Measurements from ENCODE around the gene RAB31. TPM values are rescaled to one million over a fixed set of nuclear protein-coding genes. Genes with fewer than 3 reads are reported as not detected.
A peak's percentile ranks its signal among the peaks of the same experiment; 100 is the strongest.

RAB31 gene
- total and polyA plus RNA-seq, 4 donors = 21.5 to 114 (median 49.5) TPM

DNA sequence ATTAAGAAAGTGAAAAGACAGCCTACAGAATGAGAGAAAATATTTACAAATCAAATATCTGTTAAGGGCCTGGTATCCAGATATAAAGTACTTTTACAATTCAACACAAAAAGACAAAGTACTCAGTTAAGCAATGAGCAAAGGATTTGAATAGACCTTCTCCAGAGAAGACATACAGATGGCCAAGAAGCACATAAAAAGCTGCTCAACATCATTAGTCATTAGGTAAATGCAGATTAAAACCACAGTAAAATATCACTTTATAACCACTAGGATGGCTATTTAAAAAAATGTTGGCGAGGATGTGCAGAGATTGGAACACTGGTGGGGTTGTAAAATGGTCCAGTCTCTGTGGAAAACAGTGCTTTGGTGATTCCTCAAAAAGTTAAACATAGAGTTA is 38.9 kb downstream of the RAB31 start:
- Histone ChIP-seq H3K9ac (ENCODE audit: insufficient read depth in 1 of 2, low read length in 2 of 2) (no peak overlapping the region), H3K36me3 (ENCODE audit: control insufficient read depth in 4 of 4, insufficient read depth in 4 of 4, low read length in 4 of 4) (no peaks in the 10 kb centered on the region), H3K4me3 (no peak overlapping the region), H3K4me1 (ENCODE audit: control insufficient read depth in 5 of 5, insufficient read depth in 5 of 5, low read length in 5 of 5) (peaks cover 0 to 22% (median 6%) of the 10 kb centered on the region in 5 donors), H3K9me3 (ENCODE audit: control insufficient read depth in 4 of 4, insufficient read depth in 3 of 4, low read length in 3 of 4) (no peaks in the 10 kb centered on the region), H3K27me3 (ENCODE audit: control insufficient read depth in 3 of 3, insufficient read depth in 3 of 3, low read length in 2 of 3) (no peaks in the 10 kb centered on the region), H3K27ac (ENCODE audit: low read depth in 1 of 2, low read length in 1 of 2) (no peak overlapping the region)
- TF ChIP-seq, protein P1, sequence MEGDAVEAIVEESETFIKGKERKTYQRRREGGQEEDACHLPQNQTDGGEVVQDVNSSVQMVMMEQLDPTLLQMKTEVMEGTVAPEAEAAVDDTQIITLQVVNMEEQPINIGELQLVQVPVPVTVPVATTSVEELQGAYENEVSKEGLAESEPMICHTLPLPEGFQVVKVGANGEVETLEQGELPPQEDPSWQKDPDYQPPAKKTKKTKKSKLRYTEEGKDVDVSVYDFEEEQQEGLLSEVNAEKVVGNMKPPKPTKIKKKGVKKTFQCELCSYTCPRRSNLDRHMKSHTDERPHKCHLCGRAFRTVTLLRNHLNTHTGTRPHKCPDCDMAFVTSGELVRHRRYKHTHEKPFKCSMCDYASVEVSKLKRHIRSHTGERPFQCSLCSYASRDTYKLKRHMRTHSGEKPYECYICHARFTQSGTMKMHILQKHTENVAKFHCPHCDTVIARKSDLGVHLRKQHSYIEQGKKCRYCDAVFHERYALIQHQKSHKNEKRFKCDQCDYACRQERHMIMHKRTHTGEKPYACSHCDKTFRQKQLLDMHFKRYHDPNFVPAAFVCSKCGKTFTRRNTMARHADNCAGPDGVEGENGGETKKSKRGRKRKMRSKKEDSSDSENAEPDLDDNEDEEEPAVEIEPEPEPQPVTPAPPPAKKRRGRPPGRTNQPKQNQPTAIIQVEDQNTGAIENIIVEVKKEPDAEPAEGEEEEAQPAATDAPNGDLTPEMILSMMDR (IDR thresholded peaks at IDR 0.05; ENCODE audit: control extremely low read depth, extremely low read depth) = no peak
- ATAC-seq (ENCODE audit: insufficient read depth, low FRiP score) (no peak), DNase-seq (no peak)
- 88 to 91% methylated on average over 1 of the region's 1 CpG for WGBS, 2 donors

DNA sequence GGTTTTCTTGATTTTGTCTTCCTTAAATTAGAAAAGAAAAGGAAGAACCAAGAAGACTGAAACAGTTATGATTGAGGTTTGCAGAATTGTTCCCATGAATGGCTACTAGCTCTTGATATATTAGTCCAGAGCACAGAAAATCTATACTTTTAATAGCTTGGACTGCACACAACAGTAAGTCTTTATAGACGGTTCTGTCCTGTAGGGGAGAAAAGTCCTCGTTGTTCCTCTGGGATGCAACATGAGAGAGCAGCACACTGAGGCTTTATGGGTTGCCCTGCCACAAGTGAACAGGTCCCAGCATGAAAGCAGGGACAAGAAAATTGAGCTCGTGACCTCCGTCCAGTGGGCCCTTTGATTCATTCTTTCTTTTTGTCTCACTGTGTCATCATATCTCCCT is 41.5 kb downstream of the RAB31 start:
- Histone ChIP-seq H3K27me3 (ENCODE audit: control insufficient read depth in 3 of 3, insufficient read depth in 3 of 3, low read length in 2 of 3) (no peaks in the 10 kb centered on the region), H3K9me3 (ENCODE audit: control insufficient read depth in 4 of 4, insufficient read depth in 3 of 4, low read length in 3 of 4) (no peaks in the 10 kb centered on the region), H3K27ac (ENCODE audit: low read depth in 1 of 2, low read length in 1 of 2) (no peak overlapping the region), H3K9ac (ENCODE audit: insufficient read depth in 1 of 2, low read length in 2 of 2) (no peak overlapping the region), H3K4me3 (no peak overlapping the region), H3K4me1 (ENCODE audit: control insufficient read depth in 5 of 5, insufficient read depth in 5 of 5, low read length in 5 of 5) (peaks cover 0 to 3% (median 0%) of the 10 kb centered on the region in 5 donors), H3K36me3 (ENCODE audit: control insufficient read depth in 4 of 4, insufficient read depth in 4 of 4, low read length in 4 of 4) (no peaks in the 10 kb centered on the region)
- ATAC-seq (ENCODE audit: insufficient read depth, low FRiP score) = no peak
- TF ChIP-seq, protein P1 (IDR thresholded peaks at IDR 0.05; ENCODE audit: control extremely low read depth, extremely low read depth) = no peak
- DNase-seq = no peak
- 87 to 89% methylated on average over 4 of the region's 4 CpGs for WGBS, 2 donors

DNA sequence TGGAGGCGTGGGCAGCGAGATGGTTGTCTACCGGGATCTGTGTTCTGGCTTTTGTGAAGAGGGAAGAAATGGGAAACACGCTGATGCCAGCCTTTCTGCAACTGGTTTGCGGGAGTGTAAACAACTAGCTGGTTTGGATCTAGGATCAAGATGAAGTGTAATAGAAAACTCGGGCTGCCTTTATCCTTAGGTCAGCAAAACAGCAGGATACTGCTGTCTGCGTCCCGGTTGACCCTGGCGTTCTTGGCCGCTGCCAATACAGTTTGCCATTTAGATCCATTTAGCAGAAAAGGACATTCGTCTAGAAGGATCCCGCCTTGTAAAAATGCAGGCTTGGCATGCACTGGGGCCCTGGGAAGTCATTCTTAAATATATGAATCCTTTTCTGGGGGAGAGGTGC is 42.0 kb downstream of the RAB31 start:
- TF ChIP-seq, protein P1 (IDR thresholded peaks at IDR 0.05; ENCODE audit: control extremely low read depth, extremely low read depth) = no peak
- ATAC-seq (ENCODE audit: insufficient read depth, low FRiP score) (no peak), DNase-seq (no peak)
- Histone ChIP-seq H3K4me3 (no peak overlapping the region), H3K9ac (ENCODE audit: insufficient read depth in 1 of 2, low read length in 2 of 2) (no peak overlapping the region), H3K36me3 (ENCODE audit: control insufficient read depth in 4 of 4, insufficient read depth in 4 of 4, low read length in 4 of 4) (no peaks in the 10 kb centered on the region), H3K4me1 (ENCODE audit: control insufficient read depth in 5 of 5, insufficient read depth in 5 of 5, low read length in 5 of 5) (peaks cover 0 to 3% (median 0%) of the 10 kb centered on the region in 5 donors), H3K9me3 (ENCODE audit: control insufficient read depth in 4 of 4, insufficient read depth in 3 of 4, low read length in 3 of 4) (no peaks in the 10 kb centered on the region), H3K27ac (ENCODE audit: low read depth in 1 of 2, low read length in 1 of 2) (peak overlapping the region in 1 of 2 donors; percentile 26), H3K27me3 (ENCODE audit: control insufficient read depth in 3 of 3, insufficient read depth in 3 of 3, low read length in 2 of 3) (no peaks in the 10 kb centered on the region)
- 78 to 82% methylated on average over 12 of the region's 12 CpGs for WGBS, 2 donors
